ENCODE data around the gene KRTAP19-5. TPM values are rescaled to one million over a fixed set of nuclear protein-coding genes. Genes with fewer than 3 reads are reported as not detected.
"Not testable (repeated sequence)": the region's sequence is repeated elsewhere in the genome, so short reads cannot be mapped to it uniquely, and the experiment has no call there.

Gene KRTAP19-5
- total RNA-seq: not detected
- long read RNA-seq: 0 reads

DNA sequence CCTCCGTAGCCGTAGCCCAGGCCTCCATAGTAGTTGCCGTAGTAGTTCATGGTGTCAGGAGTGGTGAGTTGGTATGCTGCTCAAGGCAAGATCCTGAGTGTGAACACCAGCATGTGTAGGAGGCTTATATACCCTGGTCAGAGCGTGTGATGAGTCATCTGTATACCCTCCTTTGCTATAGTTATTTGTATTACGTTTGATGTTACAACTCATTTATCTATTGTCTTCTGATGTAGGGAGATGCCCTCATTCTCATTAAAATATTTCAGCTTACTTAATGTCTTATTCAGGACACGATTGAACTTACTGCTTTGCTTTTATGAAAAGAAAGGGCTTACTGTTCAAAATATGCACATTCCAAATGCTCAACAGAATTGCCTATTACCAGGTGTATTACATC is at the start of gene KRTAP19-5:
Gene KRTAP19-5, minus strand, starts transcription at position 101 of the 400 bp plus-strand sequence. Its CDS starts 51 bp downstream, at position 50.
- intact Hi-C loops (cut with DNase I): no loop called here

GRCh38 chr21:30541764-30542163 is 39.8 kb upstream of the KRTAP19-5 start, which contains the start of gene KRTAP19-6:
Gene KRTAP19-6, minus strand, starts transcription at chr21:30541864. Its CDS starts 31 bp downstream, at chr21:30541833.
- DNase-seq (ENCODE audit: low spot score): no peak
- intact Hi-C loops (cut with DNase I): no loop called here

More for the DNA sequence above, at the start of gene KRTAP19-5:
- no peak for DNase-seq (ENCODE audit: low spot score)

GRCh38 chr21:30518876-30519275 is 16.9 kb upstream of the KRTAP19-5 start:
- intact Hi-C loops (cut with DNase I): no loop called here
- no peak for DNase-seq (ENCODE audit: low spot score)

DNA sequence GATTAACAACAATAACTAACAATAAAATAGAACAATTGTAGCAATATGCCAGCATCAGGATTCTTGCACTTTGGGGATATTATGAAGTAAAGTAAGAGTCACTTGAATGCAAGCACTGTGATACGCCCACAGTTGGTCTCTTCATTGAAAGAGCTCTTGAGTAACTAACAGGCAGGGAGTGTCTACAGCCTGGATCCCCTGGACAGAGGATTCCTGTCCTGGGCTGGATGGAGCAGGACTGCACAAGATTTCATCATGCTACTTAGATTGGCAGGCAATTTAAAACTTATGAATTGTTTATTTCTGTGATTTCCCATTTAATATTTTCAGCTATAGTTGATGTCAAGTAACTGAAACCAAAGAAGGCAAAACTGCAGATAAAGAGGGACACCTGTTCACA is 13.7 kb upstream of the KRTAP19-5 start:
- no peak for DNase-seq (ENCODE audit: low spot score)
- intact Hi-C loops (cut with DNase I): no loop called here

DNA sequence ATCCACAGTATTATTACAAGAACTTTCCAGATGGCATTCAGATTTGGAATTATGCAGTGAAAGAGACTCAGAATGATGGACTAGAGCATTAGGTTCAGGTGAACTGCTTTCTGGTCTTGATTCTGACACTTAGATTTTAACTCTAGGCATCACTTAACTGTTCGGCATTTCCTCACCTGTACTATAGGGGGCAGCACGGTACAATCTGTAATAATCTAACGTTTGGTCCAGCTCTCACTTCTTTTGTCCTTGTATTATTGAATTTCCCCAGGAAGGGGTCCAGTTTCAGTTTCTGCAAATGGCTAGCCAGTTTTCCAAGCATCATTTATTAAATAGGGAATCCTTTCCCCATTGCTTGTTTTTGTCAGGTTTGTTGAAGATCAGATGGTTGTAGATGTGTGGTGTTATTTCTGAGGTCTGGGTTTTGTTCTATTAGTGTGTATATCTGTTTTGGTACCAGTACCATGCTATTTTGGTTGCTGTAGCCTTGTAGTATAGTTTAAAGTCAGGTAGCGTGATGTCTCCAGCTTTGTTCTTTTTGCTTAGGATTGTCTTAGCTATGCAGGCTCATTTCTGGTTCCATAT is 3.8 kb upstream of the KRTAP19-5 start:
- intact Hi-C loops (cut with DNase I); DNase-seq (ENCODE audit: low spot score): not testable (repeated sequence)

GRCh38 chr21:30497065-30497464 is 4.9 kb downstream of the KRTAP19-5 start, which contains the start of gene KRTAP19-4:
Gene KRTAP19-4, minus strand, starts transcription at chr21:30497165. Its CDS starts 55 bp downstream, at chr21:30497110.
- intact Hi-C loops (cut with DNase I): no loop called here
- DNase-seq (ENCODE audit: low spot score): no peak

- no peak for DNase-seq (ENCODE audit: low spot score)
- intact Hi-C loops (cut with DNase I): no loop called here
Observed at GRCh38 chr21:30491963-30492428, 9.9 kb downstream of the KRTAP19-5 start, which contains the start of gene KRTAP19-3. Gene KRTAP19-3, minus strand, starts transcription at chr21:30492013. Its CDS starts 56 bp downstream, at chr21:30491957.

- DNase-seq (ENCODE audit: low spot score): no peak
- intact Hi-C loops (cut with DNase I): no loop called here
Observed at GRCh38 chr21:30487336-30487735, 14.6 kb downstream of the KRTAP19-5 start, which contains the start of gene KRTAP19-2. Gene KRTAP19-2, minus strand, starts transcription at chr21:30487436. Its CDS starts 88 bp downstream, at chr21:30487348.

DNA sequence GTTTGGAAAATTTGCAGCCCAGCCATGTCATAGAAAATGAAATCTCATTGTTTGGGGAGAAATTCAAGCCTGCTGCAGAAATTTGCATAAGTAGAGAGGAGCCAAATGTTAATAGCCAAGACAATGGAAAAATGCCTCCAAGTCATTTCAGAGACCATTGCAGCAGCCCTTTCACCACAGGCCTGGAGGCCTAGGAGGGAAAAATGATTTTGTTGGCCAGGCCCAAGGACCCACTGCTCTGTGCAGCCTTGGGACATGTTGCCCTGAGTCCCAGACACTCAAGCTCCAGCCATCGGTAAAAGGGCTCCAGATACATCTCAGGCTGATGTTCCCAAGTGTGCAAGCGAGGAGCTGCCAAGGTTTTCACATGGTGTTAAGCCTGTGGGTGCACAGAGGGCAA is 15.8 kb downstream of the KRTAP19-5 start:
- intact Hi-C loops (cut with DNase I): no loop called here
- DNase-seq (ENCODE audit: low spot score): no peak

- DNase-seq (ENCODE audit: low spot score): no peak
- intact Hi-C loops (cut with DNase I): no loop called here
Observed at GRCh38 chr21:30482130-30482529, 19.8 kb downstream of the KRTAP19-5 start.

- DNase-seq (ENCODE audit: low spot score): no peak
- intact Hi-C loops (cut with DNase I): no loop called here
Observed at GRCh38 chr21:30480145-30480544, 21.8 kb downstream of the KRTAP19-5 start, which contains the start of gene KRTAP19-1. Gene KRTAP19-1, minus strand, starts transcription at chr21:30480367. Its CDS starts 50 bp downstream, at chr21:30480317.

GRCh38 chr21:30479259-30479658 is 22.7 kb downstream of the KRTAP19-5 start:
- intact Hi-C loops (cut with DNase I): no loop called here
- DNase-seq (ENCODE audit: low spot score): no peak

DNA sequence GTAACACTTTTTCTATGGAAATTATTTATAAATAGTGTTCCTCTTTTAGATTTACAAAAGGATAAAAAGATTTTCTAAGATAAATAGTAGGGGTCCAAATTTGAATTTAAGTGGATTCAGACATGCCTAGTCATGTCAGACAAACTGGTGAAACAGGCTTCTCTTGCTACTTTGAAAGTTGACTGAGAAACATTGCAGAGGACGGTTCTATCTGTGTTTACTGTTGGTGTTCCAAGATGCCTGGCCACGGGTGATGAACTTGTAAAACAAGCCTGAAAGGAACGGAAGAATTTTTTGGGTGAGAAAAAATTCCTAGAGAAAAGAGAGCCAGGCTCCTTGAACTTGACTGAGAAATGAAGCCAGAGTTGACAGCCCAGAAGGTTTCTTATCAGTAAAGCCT is 23.9 kb downstream of the KRTAP19-5 start:
- no peak for DNase-seq (ENCODE audit: low spot score)
- intact Hi-C loops (cut with DNase I): no loop called here

- intact Hi-C loops (cut with DNase I): no loop called here
- no peak for DNase-seq (ENCODE audit: low spot score)
Observed at GRCh38 chr21:30468900-30469714, 32.8 kb downstream of the KRTAP19-5 start.

DNA sequence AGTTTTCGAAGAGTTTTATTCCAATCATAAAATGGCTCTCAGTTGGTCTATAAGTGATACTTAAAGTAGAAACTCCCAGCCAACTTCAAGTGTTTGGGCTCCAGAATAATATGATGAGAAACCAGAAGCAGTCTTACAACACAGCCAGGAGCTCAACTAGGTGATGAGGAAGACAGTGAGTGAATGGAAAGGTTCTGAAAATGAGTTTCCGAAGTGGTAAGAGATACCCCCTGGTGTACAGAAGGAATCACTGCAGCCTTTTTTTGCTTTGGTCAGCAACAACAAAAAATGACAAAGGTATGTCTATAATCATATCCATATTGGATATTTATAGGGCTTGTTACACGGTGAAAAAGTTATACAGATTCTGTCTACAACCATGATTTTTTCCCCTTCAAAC is 38.2 kb downstream of the KRTAP19-5 start:
- intact Hi-C loops (cut with DNase I): no loop called here

More for the DNA sequence above, 38.2 kb downstream of the KRTAP19-5 start:
- DNase-seq (ENCODE audit: low spot score): no peak

Other genes starting within 250 kb of the KRTAP19-5 start
- not detected for gene KRTAP24-1, start 219.2 kb downstream of the KRTAP19-5 start, total RNA-seq
- not detected for gene KRTAP25-1, start 212.6 kb downstream of the KRTAP19-5 start, total RNA-seq
- gene KRTAP26-1, start 181.8 kb downstream of the KRTAP19-5 start, total RNA-seq: not detected
- not detected for gene KRTAP27-1, start 164.4 kb downstream of the KRTAP19-5 start, total RNA-seq
- not detected for gene KRTAP23-1, start 153.5 kb downstream of the KRTAP19-5 start, total RNA-seq
- not detected for gene KRTAP13-2, start 129.9 kb downstream of the KRTAP19-5 start, total RNA-seq
- not detected for gene KRTAP13-1, start 106.1 kb downstream of the KRTAP19-5 start, total RNA-seq
- not detected for gene KRTAP13-3, start 76.2 kb downstream of the KRTAP19-5 start, total RNA-seq
- gene KRTAP13-4, start 71.9 kb downstream of the KRTAP19-5 start, total RNA-seq: not detected
- not detected for gene KRTAP15-1, start 61.9 kb downstream of the KRTAP19-5 start, total RNA-seq
- gene KRTAP19-1, start 21.8 kb downstream of the KRTAP19-5 start, total RNA-seq: not detected
- gene KRTAP19-2, start 14.7 kb downstream of the KRTAP19-5 start, total RNA-seq: not detected
- not detected for gene KRTAP19-3, start 10.1 kb downstream of the KRTAP19-5 start, total RNA-seq
- not detected for gene KRTAP19-4, start 5.0 kb downstream of the KRTAP19-5 start, total RNA-seq
- gene KRTAP19-6, start 39.7 kb upstream of the KRTAP19-5 start, total RNA-seq: not detected
- gene KRTAP19-7, start 59.2 kb upstream of the KRTAP19-5 start, total RNA-seq: not detected
- not detected for gene KRTAP22-2, start 88.3 kb upstream of the KRTAP19-5 start, total RNA-seq
- not detected for gene KRTAP6-3, start 90.3 kb upstream of the KRTAP19-5 start, total RNA-seq
- not detected for gene KRTAP6-2, start 96.8 kb upstream of the KRTAP19-5 start, total RNA-seq
- not detected for gene KRTAP22-1, start 98.9 kb upstream of the KRTAP19-5 start, total RNA-seq
- gene KRTAP6-1, start 111.8 kb upstream of the KRTAP19-5 start, total RNA-seq: not detected
- gene KRTAP20-1, start 114.3 kb upstream of the KRTAP19-5 start, total RNA-seq: not detected
- gene KRTAP20-4, start 118.5 kb upstream of the KRTAP19-5 start, total RNA-seq: not detected
- gene KRTAP20-2, start 133.1 kb upstream of the KRTAP19-5 start, total RNA-seq: not detected
- gene KRTAP20-3, start 140.7 kb upstream of the KRTAP19-5 start, total RNA-seq: not detected
- not detected for gene KRTAP21-3, start 216.6 kb upstream of the KRTAP19-5 start, total RNA-seq
- gene KRTAP21-2, start 245.1 kb upstream of the KRTAP19-5 start, total RNA-seq: not detected